ENCODE results near the gene LHFPL6. TPM values are rescaled to one million over a fixed set of nuclear protein-coding genes. Genes with fewer than 3 reads are reported as not detected.

The LHFPL6 gene
- total RNA-seq, 1 donor from 2014 or later, result 31.7 TPM

- peaks cover 33% of the 10 kb centered on the region for H3K4me1 Mint-ChIP-seq (ENCODE audit: unreplicated experiment)
- H3K27me3 Mint-ChIP-seq, result no peaks in the 10 kb centered on the region
- no peak overlapping the region for H3K27ac Mint-ChIP-seq
- no peaks in the 10 kb centered on the region for H3K36me3 Mint-ChIP-seq
- no peak for DNase-seq (ENCODE audit: extremely low spot score, unreplicated experiment)
- TF ChIP-seq, protein P1, sequence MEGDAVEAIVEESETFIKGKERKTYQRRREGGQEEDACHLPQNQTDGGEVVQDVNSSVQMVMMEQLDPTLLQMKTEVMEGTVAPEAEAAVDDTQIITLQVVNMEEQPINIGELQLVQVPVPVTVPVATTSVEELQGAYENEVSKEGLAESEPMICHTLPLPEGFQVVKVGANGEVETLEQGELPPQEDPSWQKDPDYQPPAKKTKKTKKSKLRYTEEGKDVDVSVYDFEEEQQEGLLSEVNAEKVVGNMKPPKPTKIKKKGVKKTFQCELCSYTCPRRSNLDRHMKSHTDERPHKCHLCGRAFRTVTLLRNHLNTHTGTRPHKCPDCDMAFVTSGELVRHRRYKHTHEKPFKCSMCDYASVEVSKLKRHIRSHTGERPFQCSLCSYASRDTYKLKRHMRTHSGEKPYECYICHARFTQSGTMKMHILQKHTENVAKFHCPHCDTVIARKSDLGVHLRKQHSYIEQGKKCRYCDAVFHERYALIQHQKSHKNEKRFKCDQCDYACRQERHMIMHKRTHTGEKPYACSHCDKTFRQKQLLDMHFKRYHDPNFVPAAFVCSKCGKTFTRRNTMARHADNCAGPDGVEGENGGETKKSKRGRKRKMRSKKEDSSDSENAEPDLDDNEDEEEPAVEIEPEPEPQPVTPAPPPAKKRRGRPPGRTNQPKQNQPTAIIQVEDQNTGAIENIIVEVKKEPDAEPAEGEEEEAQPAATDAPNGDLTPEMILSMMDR (conservative IDR thresholded peaks at IDR 0.05), result no peak
- no peak overlapping the region for H3K4me3 Mint-ChIP-seq
- H3K9me3 Mint-ChIP-seq, result peaks cover 6% of the 10 kb centered on the region
Measured at GRCh38 chr13:39326469-39327171, 276.4 kb downstream of the LHFPL6 start.

DNA sequence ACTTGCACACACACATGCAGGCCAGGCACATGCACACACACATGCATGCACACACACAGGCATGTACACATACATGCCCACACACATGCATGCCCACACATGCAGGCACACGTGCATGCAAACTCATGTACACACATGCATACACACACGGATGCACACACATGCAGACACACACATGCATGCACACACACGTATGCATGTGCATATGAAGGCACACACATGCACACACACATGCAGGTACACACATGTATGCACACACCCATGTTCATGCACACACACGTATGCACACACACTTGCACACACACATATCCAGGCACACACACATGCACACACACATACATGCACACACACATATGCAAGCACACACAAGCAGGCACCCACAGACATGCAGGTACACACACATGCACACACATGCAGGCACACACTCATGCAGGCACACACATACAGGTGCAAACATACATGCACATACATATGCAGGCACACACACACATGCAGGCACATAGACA is 278.1 kb downstream of the LHFPL6 start:
- Mint-ChIP-seq H3K27me3 (no peaks in the 10 kb centered on the region), H3K27ac (no peak overlapping the region), H3K36me3 (no peaks in the 10 kb centered on the region), H3K4me3 (no peak overlapping the region), H3K9me3 (peaks cover 6% of the 10 kb centered on the region), H3K4me1 (ENCODE audit: unreplicated experiment) (peaks cover 33% of the 10 kb centered on the region)
- TF ChIP-seq, protein P1 (conservative IDR thresholded peaks at IDR 0.05), result no peak
- no peak for DNase-seq (ENCODE audit: extremely low spot score, unreplicated experiment)

GRCh38 chr13:39322836-39323585 is 280.0 kb downstream of the LHFPL6 start:
- Mint-ChIP-seq H3K27ac (no peak overlapping the region), H3K4me1 (ENCODE audit: unreplicated experiment) (peaks cover 20% of the 10 kb centered on the region), H3K4me3 (no peak overlapping the region), H3K9me3 (no peaks in the 10 kb centered on the region), H3K27me3 (no peaks in the 10 kb centered on the region), H3K36me3 (no peaks in the 10 kb centered on the region)
- DNase-seq (ENCODE audit: extremely low spot score, unreplicated experiment), result no peak
- TF ChIP-seq, protein P1 (conservative IDR thresholded peaks at IDR 0.05), result no peak

DNA sequence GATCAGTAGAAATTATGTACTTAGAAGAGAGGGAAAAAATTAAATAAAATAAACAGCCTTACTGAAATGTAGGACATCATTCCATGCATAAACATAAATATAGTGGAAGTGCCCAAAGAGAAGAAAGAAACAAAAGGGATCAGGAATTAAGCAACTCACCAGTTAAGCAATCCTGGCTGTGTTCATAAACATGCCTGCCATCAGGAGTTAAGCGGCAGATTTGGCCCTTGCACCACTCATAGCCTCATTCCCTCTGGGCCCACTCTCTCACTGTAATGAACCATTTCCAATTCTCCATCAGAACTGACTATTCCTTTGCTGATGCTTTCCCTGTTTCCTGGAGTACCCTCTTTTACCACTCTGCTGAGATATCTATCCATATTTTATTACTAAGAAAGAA is 281.4 kb downstream of the LHFPL6 start:
- H3K4me3 Mint-ChIP-seq, result no peak overlapping the region
- no peaks in the 10 kb centered on the region for H3K27me3 Mint-ChIP-seq
- no peak for DNase-seq (ENCODE audit: extremely low spot score, unreplicated experiment)
- H3K4me1 Mint-ChIP-seq (ENCODE audit: unreplicated experiment), result peaks cover 18% of the 10 kb centered on the region
- no peak overlapping the region for H3K27ac Mint-ChIP-seq
- H3K36me3 Mint-ChIP-seq, result no peaks in the 10 kb centered on the region
- TF ChIP-seq, protein P1 (conservative IDR thresholded peaks at IDR 0.05), result no peak
- H3K9me3 Mint-ChIP-seq, result no peaks in the 10 kb centered on the region

- Mint-ChIP-seq H3K27me3 (no peaks in the 10 kb centered on the region), H3K4me3 (no peak overlapping the region), H3K27ac (no peak overlapping the region), H3K9me3 (no peaks in the 10 kb centered on the region), H3K4me1 (ENCODE audit: unreplicated experiment) (peaks cover 11% of the 10 kb centered on the region), H3K36me3 (no peaks in the 10 kb centered on the region)
- TF ChIP-seq, protein P1 (conservative IDR thresholded peaks at IDR 0.05), result no peak
- no peak for DNase-seq (ENCODE audit: extremely low spot score, unreplicated experiment)
Measured at GRCh38 chr13:39318161-39318560, 284.8 kb downstream of the LHFPL6 start.

All from type B pancreatic cell (in vitro differentiated cells).